Prostate gland (tissue), 2 donors: ENCODE results near the gene PGP. TPM values are rescaled to one million over a fixed set of nuclear protein-coding genes. Genes with fewer than 3 reads are reported as not detected.

ENCODE experiments used
- DNase-seq: peaks from one replicate; pipeline ENCODE4 v3.0.0-alpha.2; 2019; ENCODE audit warnings: low spot score
- H3K27ac ChIP-seq, 2 donors: fragments of 200-600 bp; sonication (generic); 2 replicates each; pipeline ENCODE4 v1.5.1; 2017 to 2019
- H3K27me3 ChIP-seq: fragments of 200-600 bp; sonication (generic); replicated peaks from 2 replicates; pipeline ENCODE4 v1.5.1; 2019; ENCODE audit not compliant: insufficient read depth
- H3K36me3 ChIP-seq, 2 donors: fragments of 200-600 bp; sonication (generic); 1 replicate in 1 of 2; 2 replicates in 1 of 2; pipeline versions ENCODE4 v1.5.1 to v1.8.1; 2017 to 2019
- H3K4me1 ChIP-seq: fragments of 200-600 bp; sonication (generic); replicated peaks from 2 replicates; pipeline ENCODE4 v1.5.1; 2019
- H3K4me3 ChIP-seq, 2 donors: fragments of 200-600 bp; sonication (generic); 2 replicates each; pipeline ENCODE4 v1.5.1; 2017 to 2019
- H3K9me3 ChIP-seq: fragments of 200-600 bp; sonication (generic); 2 replicates; pipeline ENCODE4 v1.5.1; 2017
- CTCF ChIP-seq, 4 experiments: fragments of 200-600 bp in 2 of 4; fragments of 450-650 bp in 2 of 4; sonication (generic) in 2 of 4; IDR thresholded peaks; 1 replicate in 3 of 4; 2 replicates in 1 of 4; pipeline ENCODE4 v1.5.1; 2016 to 2019; ENCODE audit warnings: antibody characterized with exemption in 4 of 4, mild to moderate bottlenecking in 2 of 4, moderate library complexity in 2 of 4
- POLR2A ChIP-seq: fragments of 450-650 bp; IDR thresholded peaks from one replicate; pipeline ENCODE4 v1.6.1; 2016; ENCODE audit warnings: antibody characterized with exemption, mild to moderate bottlenecking
- POLR2AphosphoS5 ChIP-seq: sonication (generic); formaldehyde crosslinking; IDR thresholded peaks from one replicate; pipeline ENCODE4 v1.6.1; 2017; ENCODE audit warnings: antibody characterized with exemption
- WGBS: methylation state at CpG from one replicate; pipeline ENCODE4 v1.1.5; 2018; 5-methylcytosine and 5-hydroxymethylcytosine counted together
- intact Hi-C: fragments of 100-400 bp; cut with DNase I; formaldehyde crosslinking; loops from one replicate; pipeline ENCODE4 v1.14.2; 2022
- total RNA-seq, 2 donors: library from RNA; depleted of rRNA; stranded (reverse); fragments of >200 nt; gene quantifications; one replicate each; pipeline ENCODE4 v1.1.0, GENCODE V29; 2016

The PGP gene
- total RNA-seq, 2 donors from 2014 or later, result 12.7 to 23.7 TPM

- intact Hi-C loops, result no loop called here
- H3K4me3 ChIP-seq, result no peak overlapping the region
- H3K27me3 ChIP-seq, result no peaks in the 10 kb centered on the region
- WGBS, result 90% methylated on average over 28 of the region's 28 CpGs
- no peak for DNase-seq
- no peak overlapping the region for H3K27ac ChIP-seq
- peaks cover 12% of the 10 kb centered on the region for H3K4me1 ChIP-seq
- H3K36me3 ChIP-seq, result peaks cover 18 to 46% of the 10 kb centered on the region in 2 donors
- no peaks in the 10 kb centered on the region for H3K9me3 ChIP-seq
- TF ChIP-seq CTCF (IDR thresholded peaks at IDR 0.05), result no peak
- TF ChIP-seq POLR2A, result no peak
- TF ChIP-seq POLR2AphosphoS5, result no peak
These were observed 18.6 kb upstream of the PGP start for GRCh38 chr16:2233046-2233775.

GRCh38 chr16:2232094-2232990, 17.7 kb upstream of the PGP start:
- H3K27me3 ChIP-seq, result no peaks in the 10 kb centered on the region
- H3K4me3 ChIP-seq, result no peak overlapping the region
- intact Hi-C loops, result no loop called here
- no peaks in the 10 kb centered on the region for H3K9me3 ChIP-seq
- DNase-seq, result no peak
- peaks cover 13% of the 10 kb centered on the region for H3K4me1 ChIP-seq
- 88% methylated on average over 34 of the region's 41 CpGs for WGBS
- TF ChIP-seq POLR2A, result no peak
- no peak for TF ChIP-seq CTCF (IDR thresholded peaks at IDR 0.05)
- TF ChIP-seq POLR2AphosphoS5, result no peak
- peaks cover 18 to 46% of the 10 kb centered on the region in 2 donors for H3K36me3 ChIP-seq
- no peak overlapping the region for H3K27ac ChIP-seq

GRCh38 chr16:2231016-2231931, 16.6 kb upstream of the PGP start:
- TF ChIP-seq POLR2AphosphoS5 (no peak), POLR2A (no peak), CTCF (IDR thresholded peaks at IDR 0.05) (no peak)
- no peak overlapping the region for H3K27ac ChIP-seq
- H3K4me3 ChIP-seq, result no peak overlapping the region
- no peaks in the 10 kb centered on the region for H3K9me3 ChIP-seq
- H3K36me3 ChIP-seq, result peaks cover 18 to 46% of the 10 kb centered on the region in 2 donors
- H3K4me1 ChIP-seq, result peaks cover 3% of the 10 kb centered on the region
- DNase-seq, result no peak
- intact Hi-C loops, result no loop called here
- no peaks in the 10 kb centered on the region for H3K27me3 ChIP-seq
- WGBS, result 78% methylated on average over 26 of the region's 29 CpGs

- no peaks in the 10 kb centered on the region for H3K27me3 ChIP-seq
- no peak overlapping the region for H3K4me3 ChIP-seq
- H3K4me1 ChIP-seq, result peaks cover 3% of the 10 kb centered on the region
- no peak overlapping the region for H3K27ac ChIP-seq
- no peaks in the 10 kb centered on the region for H3K9me3 ChIP-seq
- 93% methylated on average over 13 of the region's 13 CpGs for WGBS
- DNase-seq, result no peak
- H3K36me3 ChIP-seq, result peaks cover 15 to 45% of the 10 kb centered on the region in 2 donors
- intact Hi-C loops, result no loop called here
- TF ChIP-seq POLR2A (no peak), CTCF (IDR thresholded peaks at IDR 0.05) (no peak), POLR2AphosphoS5 (no peak)
These were observed 15.7 kb upstream of the PGP start for GRCh38 chr16:2230376-2230775.
